ENCODE data around the gene BSN.
A peak's percentile ranks its signal among the peaks of the same experiment; 100 is the strongest.

BSN gene

GRCh38 chr3:49638445-49638844 lies 84.2 kb downstream of the BSN start:
- Histone ChIP-seq H2BK15ac (ENCODE audit: low read length) (no peak overlapping the region), H2BK5ac (ENCODE audit: low read length) (no peak overlapping the region), H3K27ac (replicated peaks; ENCODE audit: low read length) (no peak overlapping the region), H3K18ac (ENCODE audit: low read length) (no peak overlapping the region), H3K4me1 (ENCODE audit: control insufficient read depth in 2 of 2, insufficient read depth in 1 of 2, low read depth in 1 of 2, low read length in 2 of 2) (peaks cover 0 to 2% of the 10 kb centered on the region in 2 donors), H2AFZ (ENCODE audit: low read length) (no peak overlapping the region), H3K27me3 (ENCODE audit: control insufficient read depth in 3 of 3, insufficient read depth in 3 of 3, low read depth in 1 of 3, low read length in 3 of 3) (no peaks in the 10 kb centered on the region), H3K4me2 (ENCODE audit: insufficient read depth, low read length, poor library complexity, severe bottlenecking) (no peak overlapping the region), H3K9me3 (replicated peaks in 1 of 2; ENCODE audit: control insufficient read depth in 2 of 2, insufficient read depth in 1 of 2, low read depth in 1 of 2, low read length in 2 of 2) (peaks cover 0 to 1% of the 10 kb centered on the region in 2 donors), H3K36me3 (replicated peaks in 1 of 2; ENCODE audit: control insufficient read depth in 2 of 2, insufficient read depth in 2 of 2, low read length in 2 of 2) (peaks cover 0 to 13% of the 10 kb centered on the region in 2 donors), H2AK5ac (ENCODE audit: low read depth, low read length) (no peak overlapping the region), H3K23ac (ENCODE audit: low read depth, low read length, poor library complexity) (peak overlapping the region; percentile 44), H3K4ac (ENCODE audit: low read length) (no peak overlapping the region), H3K4me3 (ENCODE audit: low read length in 2 of 2) (no peak overlapping the region), H4K91ac (ENCODE audit: low read depth, low read length, poor library complexity) (no peak overlapping the region), H2BK120ac (ENCODE audit: low read depth, low read length) (no peak overlapping the region), H3K14ac (ENCODE audit: low read length) (no peak overlapping the region), H2BK12ac (ENCODE audit: low read length) (no peak overlapping the region), H4K8ac (ENCODE audit: low read depth, low read length) (no peak overlapping the region), H3K9ac (ENCODE audit: low read depth, low read length, poor library complexity) (no peak overlapping the region), H3K79me1 (ENCODE audit: low read depth, low read length) (no peaks in the 10 kb centered on the region)
- no peak for DNase-seq (ENCODE audit: low spot score)
- no CpG with 5 or more reads among the region's 8 CpGs for WGBS, 2 donors (ENCODE audit: extremely low coverage in 2 of 2, insufficient read length in 2 of 2, insufficient replicate concordance in 1 of 2)

GRCh38 chr3:49639551-49639950 lies 85.3 kb downstream of the BSN start:
- peak overlapping the region; percentile 32 for H2AK5ac ChIP-seq (ENCODE audit: low read depth, low read length)
- H4K91ac ChIP-seq (ENCODE audit: low read depth, low read length, poor library complexity) = no peak overlapping the region
- peaks cover 0 to 1% of the 10 kb centered on the region in 2 donors for H3K9me3 ChIP-seq (replicated peaks in 1 of 2; ENCODE audit: control insufficient read depth in 2 of 2, insufficient read depth in 1 of 2, low read depth in 1 of 2, low read length in 2 of 2)
- peaks cover 0 to 2% of the 10 kb centered on the region in 2 donors for H3K4me1 ChIP-seq (ENCODE audit: control insufficient read depth in 2 of 2, insufficient read depth in 1 of 2, low read depth in 1 of 2, low read length in 2 of 2)
- H3K27me3 ChIP-seq (ENCODE audit: control insufficient read depth in 3 of 3, insufficient read depth in 3 of 3, low read depth in 1 of 3, low read length in 3 of 3) = no peaks in the 10 kb centered on the region
- H3K36me3 ChIP-seq (replicated peaks in 1 of 2; ENCODE audit: control insufficient read depth in 2 of 2, insufficient read depth in 2 of 2, low read length in 2 of 2) = peaks cover 0 to 20% of the 10 kb centered on the region in 2 donors
- H3K79me1 ChIP-seq (ENCODE audit: low read depth, low read length) = no peaks in the 10 kb centered on the region
- DNase-seq (ENCODE audit: low spot score) = no peak
- no peak overlapping the region for H3K4me3 ChIP-seq (ENCODE audit: low read length in 2 of 2)
- no CpG with 5 or more reads among the region's 2 CpGs for WGBS, 2 donors (ENCODE audit: extremely low coverage in 2 of 2, insufficient read length in 2 of 2, insufficient replicate concordance in 1 of 2)
- H2BK120ac ChIP-seq (ENCODE audit: low read depth, low read length) = no peak overlapping the region
- no peak overlapping the region for H3K4ac ChIP-seq (ENCODE audit: low read length)
- H3K27ac ChIP-seq (replicated peaks; ENCODE audit: low read length) = no peak overlapping the region
- no peak overlapping the region for H3K4me2 ChIP-seq (ENCODE audit: insufficient read depth, low read length, poor library complexity, severe bottlenecking)
- peak overlapping the region; percentile 21 for H3K18ac ChIP-seq (ENCODE audit: low read length)
- no peak overlapping the region for H4K8ac ChIP-seq (ENCODE audit: low read depth, low read length)
- no peak overlapping the region for H3K14ac ChIP-seq (ENCODE audit: low read length)
- no peak overlapping the region for H2BK15ac ChIP-seq (ENCODE audit: low read length)
- no peak overlapping the region for H2BK12ac ChIP-seq (ENCODE audit: low read length)
- H3K9ac ChIP-seq (ENCODE audit: low read depth, low read length, poor library complexity) = no peak overlapping the region
- H2BK5ac ChIP-seq (ENCODE audit: low read length) = no peak overlapping the region
- H3K23ac ChIP-seq (ENCODE audit: low read depth, low read length, poor library complexity) = no peak overlapping the region
- no peak overlapping the region for H2AFZ ChIP-seq (ENCODE audit: low read length)

GRCh38 chr3:49641292-49641691 lies 87.0 kb downstream of the BSN start:
- Histone ChIP-seq H2BK120ac (ENCODE audit: low read depth, low read length) (no peak overlapping the region), H2BK12ac (ENCODE audit: low read length) (no peak overlapping the region), H3K36me3 (replicated peaks in 1 of 2; ENCODE audit: control insufficient read depth in 2 of 2, insufficient read depth in 2 of 2, low read length in 2 of 2) (peaks cover 0 to 20% of the 10 kb centered on the region in 2 donors), H3K23ac (ENCODE audit: low read depth, low read length, poor library complexity) (no peak overlapping the region), H2AK5ac (ENCODE audit: low read depth, low read length) (no peak overlapping the region), H4K91ac (ENCODE audit: low read depth, low read length, poor library complexity) (no peak overlapping the region), H3K4me1 (ENCODE audit: control insufficient read depth in 2 of 2, insufficient read depth in 1 of 2, low read depth in 1 of 2, low read length in 2 of 2) (peaks cover 0 to 2% of the 10 kb centered on the region in 2 donors), H2BK15ac (ENCODE audit: low read length) (no peak overlapping the region), H3K9me3 (replicated peaks in 1 of 2; ENCODE audit: control insufficient read depth in 2 of 2, insufficient read depth in 1 of 2, low read depth in 1 of 2, low read length in 2 of 2) (peaks cover 0 to 1% of the 10 kb centered on the region in 2 donors), H3K18ac (ENCODE audit: low read length) (no peak overlapping the region), H3K27ac (replicated peaks; ENCODE audit: low read length) (no peak overlapping the region), H3K27me3 (ENCODE audit: control insufficient read depth in 3 of 3, insufficient read depth in 3 of 3, low read depth in 1 of 3, low read length in 3 of 3) (no peaks in the 10 kb centered on the region), H3K79me1 (ENCODE audit: low read depth, low read length) (no peaks in the 10 kb centered on the region), H4K8ac (ENCODE audit: low read depth, low read length) (no peak overlapping the region), H3K14ac (ENCODE audit: low read length) (no peak overlapping the region), H3K4me3 (ENCODE audit: low read length in 2 of 2) (no peak overlapping the region), H3K4me2 (ENCODE audit: insufficient read depth, low read length, poor library complexity, severe bottlenecking) (no peak overlapping the region), H3K4ac (ENCODE audit: low read length) (no peak overlapping the region), H3K9ac (ENCODE audit: low read depth, low read length, poor library complexity) (no peak overlapping the region), H2AFZ (ENCODE audit: low read length) (no peak overlapping the region), H2BK5ac (ENCODE audit: low read length) (no peak overlapping the region)
- DNase-seq (ENCODE audit: low spot score) = no peak
- no CpG with 5 or more reads among the region's 7 CpGs for WGBS, 2 donors (ENCODE audit: extremely low coverage in 2 of 2, insufficient read length in 2 of 2, insufficient replicate concordance in 1 of 2)

- no CpG with 5 or more reads among the region's 14 CpGs for WGBS, 2 donors (ENCODE audit: extremely low coverage in 2 of 2, insufficient read length in 2 of 2, insufficient replicate concordance in 1 of 2)
- no peak for DNase-seq (ENCODE audit: low spot score)
- Histone ChIP-seq H3K9me3 (replicated peaks in 1 of 2; ENCODE audit: control insufficient read depth in 2 of 2, insufficient read depth in 1 of 2, low read depth in 1 of 2, low read length in 2 of 2) (peaks cover 0 to 1% of the 10 kb centered on the region in 2 donors), H3K4me2 (ENCODE audit: insufficient read depth, low read length, poor library complexity, severe bottlenecking) (no peak overlapping the region), H3K36me3 (replicated peaks in 1 of 2; ENCODE audit: control insufficient read depth in 2 of 2, insufficient read depth in 2 of 2, low read length in 2 of 2) (peaks cover 0 to 20% of the 10 kb centered on the region in 2 donors), H3K9ac (ENCODE audit: low read depth, low read length, poor library complexity) (peak overlapping the region; percentile 3), H2BK5ac (ENCODE audit: low read length) (no peak overlapping the region), H3K27ac (replicated peaks; ENCODE audit: low read length) (no peak overlapping the region), H2BK120ac (ENCODE audit: low read depth, low read length) (no peak overlapping the region), H3K18ac (ENCODE audit: low read length) (peak overlapping the region; percentile 52), H3K4me3 (ENCODE audit: low read length in 2 of 2) (peak overlapping the region in 1 of 2 donors; percentile 16), H2AK5ac (ENCODE audit: low read depth, low read length) (peak overlapping the region; percentile 44), H3K27me3 (ENCODE audit: control insufficient read depth in 3 of 3, insufficient read depth in 3 of 3, low read depth in 1 of 3, low read length in 3 of 3) (no peaks in the 10 kb centered on the region), H2AFZ (ENCODE audit: low read length) (no peak overlapping the region), H2BK12ac (ENCODE audit: low read length) (no peak overlapping the region), H3K14ac (ENCODE audit: low read length) (peak overlapping the region; percentile 65), H2BK15ac (ENCODE audit: low read length) (no peak overlapping the region), H3K4me1 (ENCODE audit: control insufficient read depth in 2 of 2, insufficient read depth in 1 of 2, low read depth in 1 of 2, low read length in 2 of 2) (peaks cover 0 to 2% of the 10 kb centered on the region in 2 donors), H3K4ac (ENCODE audit: low read length) (no peak overlapping the region), H3K79me1 (ENCODE audit: low read depth, low read length) (no peaks in the 10 kb centered on the region), H4K91ac (ENCODE audit: low read depth, low read length, poor library complexity) (no peak overlapping the region), H4K8ac (ENCODE audit: low read depth, low read length) (no peak overlapping the region), H3K23ac (ENCODE audit: low read depth, low read length, poor library complexity) (peak overlapping the region; percentile 19)
Observed at GRCh38 chr3:49641921-49642707, 87.8 kb downstream of the BSN start.

All from neuronal stem cell (in vitro differentiated cells).